HT1080 (cell line): Measurements from ENCODE around the gene MYOC. TPM values are rescaled to one million over a fixed set of nuclear protein-coding genes. Genes with fewer than 3 reads are reported as not detected.
"Not testable (repeated sequence)": the region's sequence is repeated elsewhere in the genome, so short reads cannot be mapped to it uniquely, and the experiment has no call there.

Experiments
- DNase-seq: peaks from one replicate; pipeline ENCODE4 v3.0.0-alpha.2; 2015; ENCODE audit warnings: low read depth
- total RNA-seq: library from RNA; depleted of rRNA; stranded (reverse); fragments of >200 nt; shearing (Covaris generic); gene quantifications from 2 replicates; pipeline ENCODE4 v1.2.3, GENCODE V29; 2014; rRNA removed

Gene MYOC
- total RNA-seq, 1 experiment from 2014 or later: not detected

DNA sequence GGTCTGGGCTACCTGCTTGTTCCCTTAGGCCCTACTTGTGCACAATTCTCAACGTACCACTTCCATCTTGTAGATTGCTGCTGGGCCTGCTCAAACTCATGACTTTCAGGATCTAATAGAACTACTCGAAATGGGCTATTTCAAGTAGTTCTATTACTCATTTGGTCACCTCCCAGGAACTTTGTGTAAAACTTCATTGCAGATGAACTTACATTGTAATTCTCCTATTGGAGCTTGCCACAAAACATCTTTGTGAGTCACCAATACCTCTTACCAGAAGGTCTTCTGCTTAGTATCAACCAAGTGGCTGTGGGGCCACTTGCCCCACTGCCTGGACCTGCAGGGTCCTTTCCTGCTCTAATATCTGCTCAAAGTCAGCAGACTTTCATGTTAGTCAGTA, 41.2 kb downstream of the MYOC start:
- peak; percentile 18 for DNase-seq

DNA sequence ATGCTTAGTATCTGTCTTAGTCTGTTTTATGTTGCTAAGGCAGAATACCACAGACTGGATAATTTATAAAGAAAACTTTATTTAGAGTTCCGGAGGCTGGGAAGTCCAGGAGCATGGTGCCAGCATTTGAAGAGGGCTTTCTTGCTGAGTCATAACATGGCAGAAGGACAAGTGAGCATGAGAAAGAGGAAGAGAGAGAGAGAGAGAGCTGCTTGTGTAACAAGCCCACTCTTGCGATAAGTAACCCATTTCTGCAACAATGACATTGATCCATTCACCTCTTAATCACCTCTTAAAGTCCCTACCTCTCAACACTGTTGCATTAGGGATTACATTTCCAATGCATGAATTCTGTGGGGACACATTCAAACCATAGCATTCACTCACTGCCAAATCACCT, 42.1 kb downstream of the MYOC start:
- DNase-seq: peak; percentile 34

DNA sequence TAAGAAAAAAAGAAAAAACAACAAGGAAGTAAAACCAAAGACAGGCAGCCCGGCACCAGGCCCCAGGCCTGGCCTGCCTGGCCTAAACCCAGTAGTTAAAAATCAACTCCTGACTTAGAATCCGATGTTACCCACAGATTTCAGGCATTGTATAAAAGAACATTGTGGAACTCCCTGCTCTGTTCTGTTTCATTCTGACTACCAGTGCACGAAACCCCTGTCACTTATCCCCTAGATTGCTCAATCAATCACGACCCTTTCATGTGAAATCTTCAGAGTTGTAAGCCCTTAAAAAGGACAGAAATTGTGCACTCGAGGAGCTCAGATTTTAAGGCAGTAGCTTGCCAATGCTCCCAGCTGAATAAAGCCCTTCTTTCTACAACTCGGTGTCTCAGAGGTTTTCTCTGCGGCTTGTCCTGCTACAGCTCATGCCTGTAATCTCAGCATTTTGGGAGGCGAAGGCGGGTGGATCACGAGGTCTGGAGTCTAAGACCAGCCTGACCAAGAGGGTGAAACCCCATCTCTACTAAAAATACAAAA, 46.0 kb downstream of the MYOC start:
- DNase-seq: no peak

DNA sequence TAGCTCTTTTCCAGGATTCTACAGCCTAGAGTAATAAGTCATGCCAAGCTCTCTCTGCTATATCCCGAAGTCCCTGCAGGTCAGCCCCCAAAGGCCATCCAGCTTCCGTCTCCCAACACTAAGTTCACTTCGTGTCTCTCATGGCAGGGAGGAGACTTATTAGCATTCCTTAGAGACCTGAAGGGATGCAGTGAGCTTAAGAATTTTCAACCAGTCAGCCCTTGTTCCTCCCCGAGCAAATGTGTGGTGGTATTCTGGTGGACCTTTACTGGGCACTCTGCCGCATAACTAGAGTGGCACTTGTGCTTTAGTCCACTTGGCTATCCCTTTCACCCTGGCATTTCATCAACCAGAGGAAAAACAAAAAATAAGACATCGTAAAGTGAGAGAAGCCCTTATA, 49.4 kb downstream of the MYOC start:
- DNase-seq: not testable (repeated sequence)

DNA sequence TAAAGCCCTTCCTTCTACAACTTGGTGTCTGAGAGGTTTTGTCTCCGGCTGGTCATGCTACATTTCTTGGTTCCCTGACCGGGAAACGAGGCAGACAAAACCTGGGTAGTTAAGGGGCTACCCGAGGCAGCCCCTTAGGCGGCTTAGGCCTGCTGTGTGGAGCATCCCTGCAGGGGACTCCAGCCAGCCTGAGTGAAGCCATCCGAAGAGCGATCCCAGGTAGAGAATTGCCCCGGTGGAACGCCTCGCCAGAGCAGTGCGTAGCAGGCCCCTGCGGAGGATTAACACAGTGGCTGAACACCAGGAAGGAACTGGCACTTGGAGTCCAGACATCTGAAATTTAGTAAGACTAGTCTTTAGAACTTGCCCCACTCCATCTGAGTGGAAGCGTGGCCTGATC, 51.6 kb downstream of the MYOC start:
- DNase-seq: no peak

DNA sequence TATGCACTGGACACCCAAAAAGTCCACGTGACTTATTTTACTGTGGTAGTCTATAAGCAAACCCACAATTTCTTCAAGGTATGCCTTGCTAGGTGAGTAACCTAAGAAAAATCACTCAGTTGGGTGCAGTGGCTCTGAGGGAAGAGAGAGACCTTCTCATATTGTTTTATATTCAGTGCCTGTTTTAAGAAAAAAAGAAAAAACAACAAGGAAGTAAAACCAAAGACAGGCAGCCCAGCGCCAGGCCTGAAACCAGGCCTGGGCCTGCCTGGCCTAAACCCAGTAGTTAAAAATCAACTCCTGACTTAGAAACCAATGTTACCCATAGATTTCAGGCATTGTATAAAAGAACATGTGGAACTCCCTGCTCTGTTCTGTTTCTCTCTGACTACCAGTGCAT, 52.2 kb downstream of the MYOC start:
- not testable (repeated sequence) for DNase-seq

DNA sequence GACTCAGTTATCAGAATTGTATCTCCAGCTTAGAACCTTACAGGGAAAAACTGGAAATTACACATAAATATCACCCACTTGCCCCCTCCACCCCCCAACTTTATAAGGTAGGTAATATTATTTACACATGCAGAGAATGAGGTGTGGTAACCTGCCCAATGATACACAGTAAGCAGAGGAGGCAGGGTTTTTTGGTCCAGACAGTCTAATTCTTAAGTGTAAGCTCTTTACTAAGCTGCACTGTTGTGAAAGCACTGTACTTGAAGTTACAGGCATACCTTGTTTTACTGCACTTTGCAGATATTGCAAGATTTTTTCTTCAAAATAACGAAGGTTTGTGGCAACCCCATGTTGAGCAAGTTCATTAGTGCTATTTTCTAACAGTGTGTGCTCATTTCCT, 55.3 kb downstream of the MYOC start:
- no peak for DNase-seq

DNA sequence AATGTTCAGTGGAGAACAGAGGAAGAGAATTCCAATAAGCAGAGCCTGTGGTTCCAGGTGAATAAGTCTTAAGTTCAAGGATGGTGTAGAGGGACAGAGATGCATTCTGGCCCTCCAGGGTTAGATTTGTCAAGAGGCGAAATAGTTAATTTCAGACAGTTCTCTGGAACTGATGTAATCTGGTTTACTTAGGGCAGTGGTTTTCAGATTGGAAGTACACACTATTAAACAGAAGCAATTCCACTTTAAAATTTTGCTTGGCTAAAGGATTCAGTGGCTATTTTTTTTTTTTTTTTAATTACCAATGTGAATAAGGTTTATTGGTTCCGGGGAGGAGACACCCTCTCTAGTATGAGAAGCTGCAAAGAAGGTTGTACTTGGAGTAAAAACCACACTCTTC, 55.8 kb downstream of the MYOC start:
- DNase-seq: no peak

DNA sequence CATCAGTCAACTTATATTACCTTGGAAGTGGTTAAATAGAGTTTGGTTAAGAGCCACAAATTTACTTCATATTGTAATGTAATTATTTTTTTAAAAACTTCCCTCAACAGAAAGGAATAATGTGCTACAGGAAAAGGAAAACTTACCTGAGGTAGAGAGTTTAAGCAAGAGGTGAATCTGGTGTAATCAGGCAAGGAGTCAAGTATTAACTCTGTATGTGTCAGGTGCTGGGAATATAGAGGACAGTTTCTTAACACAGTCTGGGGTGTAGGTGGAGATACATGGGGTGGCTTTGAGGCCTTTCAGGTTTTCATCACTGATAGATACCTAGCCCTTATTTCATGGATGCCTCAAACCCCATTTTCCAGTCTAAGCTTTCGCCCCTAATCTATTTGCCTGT, 56.4 kb downstream of the MYOC start:
- no peak for DNase-seq

DNA sequence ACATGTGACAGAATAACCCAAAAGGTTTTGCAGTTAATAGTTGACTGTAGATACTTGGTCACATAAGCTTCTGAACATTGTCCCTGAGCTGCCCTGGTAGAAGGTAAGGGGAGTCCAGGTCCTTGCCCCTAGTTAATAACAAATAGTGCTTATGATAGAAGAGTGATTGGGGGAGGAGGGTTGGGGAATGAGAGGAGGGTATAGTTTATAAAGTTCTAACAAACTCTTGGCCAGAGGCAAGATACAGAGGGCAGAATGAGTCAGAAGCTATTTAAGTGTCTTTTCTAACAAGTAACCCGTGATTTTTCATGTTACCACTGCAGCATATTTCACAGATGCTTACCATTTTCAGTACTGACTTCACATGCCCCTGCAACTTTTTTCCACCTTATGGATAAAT, 57.2 kb downstream of the MYOC start:
- no peak for DNase-seq

DNA sequence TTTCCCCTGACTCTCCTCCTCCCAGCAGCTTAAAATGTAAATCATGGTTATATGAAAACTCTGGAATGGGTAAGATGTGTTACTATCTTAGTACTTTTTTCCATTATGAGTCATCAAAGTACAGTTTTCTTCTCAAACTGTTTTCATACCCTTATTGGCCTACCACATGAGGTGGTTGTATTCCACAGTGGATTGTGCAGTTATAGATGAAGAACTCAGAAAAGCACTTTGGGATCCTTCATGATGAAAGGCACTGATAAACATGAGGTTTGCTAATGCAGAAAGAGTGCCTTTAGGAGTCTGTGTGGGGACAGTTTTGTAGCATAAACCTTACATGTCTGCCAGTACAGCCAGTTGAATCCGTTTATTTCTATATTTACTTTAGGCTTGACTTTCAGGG, 62.5 kb downstream of the MYOC start:
- no peak for DNase-seq

DNA sequence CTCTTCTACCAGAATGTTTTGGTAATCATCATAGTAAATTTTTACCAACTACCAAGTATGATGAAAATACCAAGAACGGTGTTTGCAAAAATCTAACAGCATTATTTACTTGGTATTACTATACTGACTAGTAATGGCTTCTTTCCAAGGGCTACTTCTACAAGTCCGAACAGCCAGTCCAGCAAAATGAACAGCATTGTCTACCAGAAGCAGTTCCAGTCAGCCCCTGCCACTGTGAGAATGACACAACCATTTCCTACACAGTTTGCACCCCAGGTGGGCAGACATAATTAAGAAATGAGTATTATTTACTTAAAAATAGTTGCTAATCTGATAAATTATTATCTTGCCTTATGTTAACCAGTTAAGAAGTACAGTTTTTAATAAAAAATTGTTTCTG, 64.3 kb downstream of the MYOC start:
- no peak for DNase-seq

DNA sequence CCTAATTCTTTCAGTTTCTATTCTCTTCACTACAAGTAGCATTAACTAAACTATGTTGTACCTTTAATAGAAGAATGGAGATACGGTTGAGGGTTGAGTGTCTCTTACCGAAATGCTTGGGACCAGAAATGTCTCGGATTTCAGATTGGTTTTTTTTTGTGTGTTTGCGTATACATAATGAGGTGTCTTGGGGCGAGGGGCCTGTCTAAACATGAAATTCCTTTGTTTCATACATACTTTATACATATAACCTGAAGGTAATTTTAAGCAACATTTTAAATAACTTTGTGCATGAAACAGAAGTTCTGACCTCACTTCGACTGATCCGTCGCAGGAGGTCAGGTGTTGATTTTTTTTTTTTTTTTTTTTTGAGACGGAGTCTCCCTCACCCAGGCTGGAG, 66.8 kb downstream of the MYOC start:
- DNase-seq: no peak

Other genes with a start within 250 kb of the MYOC start
- gene PRRC2C, start 167.2 kb downstream of the MYOC start, total RNA-seq: 46.7 and 56.4 TPM in 2 replicates
- gene MYOCOS, start 30.4 kb downstream of the MYOC start, total RNA-seq: not detected in 2 replicates
- 2.0 and 5.6 TPM in 2 replicates for gene VAMP4, start 89.4 kb upstream of the MYOC start, total RNA-seq
- gene METTL13, start 129.0 kb upstream of the MYOC start, total RNA-seq: 64.8 and 87.6 TPM in 2 replicates
- 1.6 and 1.8 TPM in 2 replicates for gene DNM3, start 188.8 kb upstream of the MYOC start, total RNA-seq